ENCODE results near the gene MED29. TPM values are rescaled to one million over a fixed set of nuclear protein-coding genes. Genes with fewer than 3 reads are reported as not detected.

The MED29 gene
- total and polyA plus RNA-seq, 2 of the 13 experiments (the other 11 are each of a cell fraction or from before 2014, with no cell fraction given) = 14.0 to 19.7 TPM

DNA sequence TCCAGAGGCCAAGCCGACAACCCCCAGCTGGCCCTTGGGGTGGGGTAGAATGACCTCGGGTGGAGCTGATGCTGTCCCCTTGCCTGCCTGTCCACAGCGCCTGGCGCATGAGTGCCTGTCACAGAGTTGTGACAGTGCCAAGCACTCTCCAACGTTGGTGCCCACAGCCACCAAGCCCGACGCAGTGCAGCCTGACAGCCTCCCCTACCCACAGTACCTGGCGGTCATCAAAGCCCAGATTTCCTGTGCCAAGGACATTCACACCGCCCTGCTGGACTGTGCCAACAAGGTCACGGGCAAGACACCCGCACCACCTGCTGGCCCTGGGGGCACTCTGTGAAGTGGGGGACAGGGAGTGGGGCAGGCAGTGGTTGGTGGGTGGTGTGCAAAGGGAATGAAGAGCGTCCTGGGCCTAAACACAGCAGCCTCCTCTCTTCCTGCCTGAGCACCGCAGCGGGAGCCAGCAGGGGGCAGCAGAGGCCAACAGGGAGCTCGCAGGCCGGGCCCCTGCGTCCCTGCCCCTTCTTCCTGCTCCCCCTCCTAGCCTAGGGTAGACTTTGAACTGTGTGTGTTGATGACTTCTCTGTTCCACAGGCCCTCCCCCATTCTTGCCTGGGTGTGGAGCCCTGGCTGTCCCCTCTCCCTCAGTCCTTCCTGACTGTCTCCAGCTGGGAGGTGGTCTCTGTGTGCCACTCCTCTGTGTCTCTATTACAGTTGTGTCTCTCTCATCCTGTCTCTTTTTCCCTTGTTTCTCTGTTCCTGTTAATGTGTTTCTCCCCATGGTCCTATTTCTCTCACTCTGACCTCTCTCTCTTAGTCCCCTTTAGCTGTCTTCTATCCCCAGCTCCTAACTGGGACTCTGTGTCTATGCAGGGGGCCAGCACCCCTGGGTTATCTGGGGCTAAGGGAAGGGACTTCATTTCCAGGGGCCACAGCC is 6.5 kb downstream of the MED29 start (continued):
- TF ChIP-seq, protein P1, sequence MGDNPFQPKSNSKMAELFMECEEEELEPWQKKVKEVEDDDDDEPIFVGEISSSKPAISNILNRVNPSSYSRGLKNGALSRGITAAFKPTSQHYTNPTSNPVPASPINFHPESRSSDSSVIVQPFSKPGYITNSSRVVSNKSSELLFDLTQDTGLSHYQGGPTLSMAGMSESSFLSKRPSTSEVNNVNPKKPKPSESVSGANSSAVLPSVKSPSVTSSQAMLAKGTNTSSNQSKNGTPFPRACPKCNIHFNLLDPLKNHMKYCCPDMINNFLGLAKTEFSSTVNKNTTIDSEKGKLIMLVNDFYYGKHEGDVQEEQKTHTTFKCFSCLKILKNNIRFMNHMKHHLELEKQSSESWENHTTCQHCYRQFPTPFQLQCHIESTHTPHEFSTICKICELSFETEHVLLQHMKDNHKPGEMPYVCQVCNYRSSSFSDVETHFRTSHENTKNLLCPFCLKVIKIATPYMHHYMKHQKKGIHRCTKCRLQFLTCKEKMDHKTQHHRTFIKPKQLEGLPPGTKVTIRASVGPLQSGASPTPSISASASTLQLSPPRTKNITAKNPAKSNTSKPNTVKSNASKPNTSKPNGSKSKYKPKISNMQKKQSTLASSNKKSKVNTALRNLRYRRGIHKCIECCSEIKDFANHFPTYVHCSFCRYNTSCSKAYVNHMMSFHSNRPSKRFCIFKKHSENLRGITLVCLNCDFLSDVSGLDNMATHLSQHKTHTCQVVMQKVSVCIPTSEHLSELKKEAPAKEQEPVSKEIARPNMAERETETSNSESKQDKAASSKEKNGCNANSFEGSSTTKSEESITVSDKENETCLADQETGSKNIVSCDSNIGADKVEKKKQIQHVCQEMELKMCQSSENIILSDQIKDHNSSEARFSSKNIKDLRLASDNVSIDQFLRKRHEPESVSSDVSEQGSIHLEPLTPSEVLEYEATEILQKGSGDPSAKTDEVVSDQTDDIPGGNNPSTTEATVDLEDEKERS (CRISPR knock-in tag; IDR thresholded peaks at IDR 0.05) = peak; percentile 81; the same call in 1 of the 2 replicates
- TF ChIP-seq ZSCAN31 (CRISPR knock-in tag; IDR thresholded peaks at IDR 0.05; ENCODE audit: low read depth) (peak; percentile 87; the same call in 1 of the 2 replicates), HNRNPH1 (optimal IDR thresholded peaks at IDR 0.05; ENCODE audit: low read depth, low read length) (no peak), ZNF235 (CRISPR knock-in tag; IDR thresholded peaks at IDR 0.05; ENCODE audit: borderline replicate concordance) (no peak), GATA4 (IDR thresholded peaks at IDR 0.05; ENCODE audit: borderline replicate concordance, low read depth) (peak; percentile 69; the same call in 1 of the 2 replicates), ZNF10 (CRISPR knock-in tag; IDR thresholded peaks at IDR 0.05; ENCODE audit: borderline replicate concordance, low read depth) (no peak), FOXP1 (IDR thresholded peaks at IDR 0.05) (no peak), FOXP1 (CRISPR knock-in tag; IDR thresholded peaks at IDR 0.05) (peak; percentile 68), NFE2L1 (CRISPR knock-in tag; IDR thresholded peaks at IDR 0.05; ENCODE audit: borderline replicate concordance) (no peak), STAG1 (CRISPR knock-in tag; IDR thresholded peaks at IDR 0.05) (peak; percentile 97), ATF1 (CRISPR knock-in tag; IDR thresholded peaks at IDR 0.05) (no peak), SALL1 (CRISPR knock-in tag; IDR thresholded peaks at IDR 0.05) (peak; percentile 93), CCDC6 (CRISPR knock-in tag; IDR thresholded peaks at IDR 0.05) (no peak), NR1H2 (CRISPR knock-in tag; IDR thresholded peaks at IDR 0.05; ENCODE audit: borderline replicate concordance, low read depth) (no peak), NFYB (CRISPR knock-in tag; IDR thresholded peaks at IDR 0.05) (no peak)
- TF ChIP-seq, protein P2, sequence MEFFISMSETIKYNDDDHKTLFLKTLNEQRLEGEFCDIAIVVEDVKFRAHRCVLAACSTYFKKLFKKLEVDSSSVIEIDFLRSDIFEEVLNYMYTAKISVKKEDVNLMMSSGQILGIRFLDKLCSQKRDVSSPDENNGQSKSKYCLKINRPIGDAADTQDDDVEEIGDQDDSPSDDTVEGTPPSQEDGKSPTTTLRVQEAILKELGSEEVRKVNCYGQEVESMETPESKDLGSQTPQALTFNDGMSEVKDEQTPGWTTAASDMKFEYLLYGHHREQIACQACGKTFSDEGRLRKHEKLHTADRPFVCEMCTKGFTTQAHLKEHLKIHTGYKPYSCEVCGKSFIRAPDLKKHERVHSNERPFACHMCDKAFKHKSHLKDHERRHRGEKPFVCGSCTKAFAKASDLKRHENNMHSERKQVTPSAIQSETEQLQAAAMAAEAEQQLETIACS (CRISPR knock-in tag; IDR thresholded peaks at IDR 0.05) = peak; percentile 48; the same call in 1 of the 2 replicates
- TF ChIP-seq, protein P3, sequence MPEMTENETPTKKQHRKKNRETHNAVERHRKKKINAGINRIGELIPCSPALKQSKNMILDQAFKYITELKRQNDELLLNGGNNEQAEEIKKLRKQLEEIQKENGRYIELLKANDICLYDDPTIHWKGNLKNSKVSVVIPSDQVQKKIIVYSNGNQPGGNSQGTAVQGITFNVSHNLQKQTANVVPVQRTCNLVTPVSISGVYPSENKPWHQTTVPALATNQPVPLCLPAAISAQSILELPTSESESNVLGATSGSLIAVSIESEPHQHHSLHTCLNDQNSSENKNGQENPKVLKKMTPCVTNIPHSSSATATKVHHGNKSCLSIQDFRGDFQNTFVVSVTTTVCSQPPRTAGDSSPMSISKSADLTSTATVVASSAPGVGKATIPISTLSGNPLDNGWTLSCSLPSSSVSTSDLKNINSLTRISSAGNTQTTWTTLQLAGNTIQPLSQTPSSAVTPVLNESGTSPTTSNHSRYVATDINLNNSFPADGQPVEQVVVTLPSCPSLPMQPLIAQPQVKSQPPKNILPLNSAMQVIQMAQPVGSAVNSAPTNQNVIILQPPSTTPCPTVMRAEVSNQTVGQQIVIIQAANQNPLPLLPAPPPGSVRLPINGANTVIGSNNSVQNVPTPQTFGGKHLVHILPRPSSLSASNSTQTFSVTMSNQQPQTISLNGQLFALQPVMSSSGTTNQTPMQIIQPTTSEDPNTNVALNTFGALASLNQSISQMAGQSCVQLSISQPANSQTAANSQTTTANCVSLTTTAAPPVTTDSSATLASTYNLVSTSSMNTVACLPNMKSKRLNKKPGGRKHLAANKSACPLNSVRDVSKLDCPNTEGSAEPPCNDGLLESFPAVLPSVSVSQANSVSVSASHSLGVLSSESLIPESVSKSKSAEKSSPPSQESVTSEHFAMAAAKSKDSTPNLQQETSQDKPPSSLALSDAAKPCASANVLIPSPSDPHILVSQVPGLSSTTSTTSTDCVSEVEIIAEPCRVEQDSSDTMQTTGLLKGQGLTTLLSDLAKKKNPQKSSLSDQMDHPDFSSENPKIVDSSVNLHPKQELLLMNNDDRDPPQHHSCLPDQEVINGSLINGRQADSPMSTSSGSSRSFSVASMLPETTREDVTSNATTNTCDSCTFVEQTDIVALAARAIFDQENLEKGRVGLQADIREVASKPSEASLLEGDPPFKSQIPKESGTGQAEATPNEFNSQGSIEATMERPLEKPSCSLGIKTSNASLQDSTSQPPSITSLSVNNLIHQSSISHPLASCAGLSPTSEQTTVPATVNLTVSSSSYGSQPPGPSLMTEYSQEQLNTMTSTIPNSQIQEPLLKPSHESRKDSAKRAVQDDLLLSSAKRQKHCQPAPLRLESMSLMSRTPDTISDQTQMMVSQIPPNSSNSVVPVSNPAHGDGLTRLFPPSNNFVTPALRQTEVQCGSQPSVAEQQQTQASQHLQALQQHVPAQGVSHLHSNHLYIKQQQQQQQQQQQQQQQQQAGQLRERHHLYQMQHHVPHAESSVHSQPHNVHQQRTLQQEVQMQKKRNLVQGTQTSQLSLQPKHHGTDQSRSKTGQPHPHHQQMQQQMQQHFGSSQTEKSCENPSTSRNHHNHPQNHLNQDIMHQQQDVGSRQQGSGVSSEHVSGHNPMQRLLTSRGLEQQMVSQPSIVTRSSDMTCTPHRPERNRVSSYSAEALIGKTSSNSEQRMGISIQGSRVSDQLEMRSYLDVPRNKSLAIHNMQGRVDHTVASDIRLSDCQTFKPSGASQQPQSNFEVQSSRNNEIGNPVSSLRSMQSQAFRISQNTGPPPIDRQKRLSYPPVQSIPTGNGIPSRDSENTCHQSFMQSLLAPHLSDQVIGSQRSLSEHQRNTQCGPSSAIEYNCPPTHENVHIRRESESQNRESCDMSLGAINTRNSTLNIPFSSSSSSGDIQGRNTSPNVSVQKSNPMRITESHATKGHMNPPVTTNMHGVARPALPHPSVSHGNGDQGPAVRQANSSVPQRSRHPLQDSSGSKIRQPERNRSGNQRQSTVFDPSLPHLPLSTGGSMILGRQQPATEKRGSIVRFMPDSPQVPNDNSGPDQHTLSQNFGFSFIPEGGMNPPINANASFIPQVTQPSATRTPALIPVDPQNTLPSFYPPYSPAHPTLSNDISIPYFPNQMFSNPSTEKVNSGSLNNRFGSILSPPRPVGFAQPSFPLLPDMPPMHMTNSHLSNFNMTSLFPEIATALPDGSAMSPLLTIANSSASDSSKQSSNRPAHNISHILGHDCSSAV (CRISPR knock-in tag; IDR thresholded peaks at IDR 0.05; ENCODE audit: borderline replicate concordance) = no peak

Data from HepG2 (cell line).